Small intestine (tissue), 7 donors: Measurements from ENCODE around the gene RAB7A. TPM values are rescaled to one million over a fixed set of nuclear protein-coding genes. Genes with fewer than 3 reads are reported as not detected.
"Not testable (repeated sequence)": the region's sequence is repeated elsewhere in the genome, so short reads cannot be mapped to it uniquely, and the experiment has no call there.

Experiments used
- DNase-seq, 2 donors: peaks; one replicate each; pipeline versions ENCODE4 v3.0.0 to v3.0.0-alpha.2; 2013
- FAIRE-seq: peaks from 2 replicates; lab custom pipeline; 2012; peaks lifted over from hg19 to GRCh38; lab: Jason Lieb, UNC
- H3K27ac ChIP-seq, 3 donors: one replicate each; pipeline ENCODE4 v1.5.1; 2013; ENCODE audit warnings: low read length in 2 of 3, mild to moderate bottlenecking in 2 of 3, control low read depth in 1 of 3, inconsistent platforms in 1 of 3, low read depth in 1 of 3, moderate library complexity in 1 of 3
- H3K27me3 ChIP-seq, 3 donors: one replicate each; pipeline ENCODE4 v1.6.1; 2013; ENCODE audit warnings: low read length in 3 of 3, inconsistent platforms in 1 of 3; ENCODE audit not compliant: control insufficient read depth in 3 of 3, insufficient read depth in 3 of 3
- H3K36me3 ChIP-seq, 3 donors: one replicate each; pipeline ENCODE4 v1.6.1; 2013; ENCODE audit warnings: low read length in 3 of 3, inconsistent platforms in 1 of 3, low read depth in 1 of 3, mild to moderate bottlenecking in 1 of 3, moderate library complexity in 1 of 3; ENCODE audit not compliant: control insufficient read depth in 3 of 3, insufficient read depth in 2 of 3
- H3K4me1 ChIP-seq, 3 donors: one replicate each; pipeline ENCODE4 v1.6.1; 2013; ENCODE audit warnings: low read length in 2 of 3, inconsistent platforms in 1 of 3, low read depth in 1 of 3, mild to moderate bottlenecking in 1 of 3, moderate library complexity in 1 of 3; ENCODE audit not compliant: control insufficient read depth in 3 of 3, insufficient read depth in 2 of 3
- H3K4me3 ChIP-seq, 3 donors: one replicate each; pipeline ENCODE4 v1.5.1; 2013; ENCODE audit warnings: low read length in 3 of 3, control low read depth in 1 of 3, inconsistent platforms in 1 of 3, low read depth in 1 of 3, mild to moderate bottlenecking in 1 of 3, moderate library complexity in 1 of 3
- H3K9me3 ChIP-seq, 2 donors: one replicate each; pipeline ENCODE4 v1.6.1; 2013; ENCODE audit warnings: low read depth in 1 of 2, low read length in 1 of 2; ENCODE audit not compliant: control insufficient read depth in 2 of 2, insufficient read depth in 1 of 2
- WGBS, 3 donors: extraction: QIAGEN DNeasy Blood & Tissue Kit; methylation state at CpG; one replicate each; pipeline ENCODE4 v1.1.7; 2013; 5-methylcytosine and 5-hydroxymethylcytosine counted together
- polyA plus RNA-seq, 4 donors: library from polyadenylated mRNA; stranded (reverse) in 3 of 4; unstranded in 1 of 4; fragments of 200-250 nt in 3 of 4; fragments of 120-200 nt in 1 of 4; gene quantifications; one replicate each; pipeline versions ENCODE4 v1.2.1 to v1.2.3, GENCODE V29; 2013
- donor health status: healthy with polysubstance abuse.
- donor health status: control.
- donor health status: control.
- donor health status: Bipolar disorder and iron deficiency.
- donor health status: healthy.

The RAB7A gene
- polyA plus RNA-seq, 4 donors: 141 to 212 (median 165) TPM

GRCh38 chr3:128767094-128767750, 41.2 kb downstream of the RAB7A start:
- WGBS, 3 donors: 72 to 81% (median 77%) methylated on average over 6 of the region's 6 CpGs
- no peak for DNase-seq
- Histone ChIP-seq H3K4me1 (peaks cover 0 to 7% (median 4%) of the 10 kb centered on the region in 3 donors), H3K27ac (no peak overlapping the region), H3K9me3 (no peaks in the 10 kb centered on the region), H3K27me3 (no peaks in the 10 kb centered on the region), H3K4me3 (no peak overlapping the region), H3K36me3 (peaks cover 0 to 11% (median 4%) of the 10 kb centered on the region in 3 donors)
- no peak for FAIRE-seq

GRCh38 chr3:128768471-128768870, 42.5 kb downstream of the RAB7A start:
- no peak for DNase-seq
- Histone ChIP-seq H3K4me1 (peaks cover 0 to 7% (median 4%) of the 10 kb centered on the region in 3 donors), H3K9me3 (no peaks in the 10 kb centered on the region), H3K4me3 (no peak overlapping the region), H3K27me3 (no peaks in the 10 kb centered on the region), H3K36me3 (peaks cover 0 to 11% (median 4%) of the 10 kb centered on the region in 3 donors), H3K27ac (no peak overlapping the region)
- no peak for FAIRE-seq
- WGBS, 3 donors: 34 to 74% (median 50%) methylated on average over 5 of the region's 5 CpGs

- Histone ChIP-seq H3K27me3 (no peaks in the 10 kb centered on the region), H3K27ac (no peak overlapping the region), H3K4me1 (peaks cover 0 to 7% (median 6%) of the 10 kb centered on the region in 3 donors), H3K36me3 (peaks cover 0 to 5% (median 0%) of the 10 kb centered on the region in 3 donors), H3K9me3 (no peaks in the 10 kb centered on the region), H3K4me3 (no peak overlapping the region)
- DNase-seq (no peak), FAIRE-seq (no peak)
- 92 to 98% (median 97%) methylated on average over 4 of the region's 4 CpGs for WGBS, 3 donors
Measured at GRCh38 chr3:128770387-128770786, 44.4 kb downstream of the RAB7A start.

- H3K4me3 ChIP-seq, H3K27ac ChIP-seq, H3K4me1 ChIP-seq, H3K27me3 ChIP-seq, H3K9me3 ChIP-seq, DNase-seq, H3K36me3 ChIP-seq, FAIRE-seq: not testable (repeated sequence)
- WGBS, 3 donors: 91 to 98% (median 96%) methylated on average over 14 to 30 of the region's 31 CpGs
Measured at GRCh38 chr3:128773189-128773588, 47.2 kb downstream of the RAB7A start.

- not testable (repeated sequence) for DNase-seq, H3K27me3 ChIP-seq, H3K4me3 ChIP-seq, H3K9me3 ChIP-seq, H3K36me3 ChIP-seq, H3K4me1 ChIP-seq, FAIRE-seq, H3K27ac ChIP-seq
- 78 to 95% (median 91%) methylated on average over 5 to 6 of the region's 6 CpGs for WGBS, 3 donors
Measured at GRCh38 chr3:128773592-128773991, 47.6 kb downstream of the RAB7A start.

- DNase-seq (no peak), FAIRE-seq (no peak)
- peaks cover 6 to 17% (median 16%) of the 10 kb centered on the region in 3 donors for H3K4me1 ChIP-seq
Measured at GRCh38 chr3:128775241-128775640, 49.3 kb downstream of the RAB7A start.

GRCh38 chr3:128775906-128776542, 50.0 kb downstream of the RAB7A start:
- 75 to 86% (median 77%) methylated on average over 3 of the region's 3 CpGs for WGBS, 3 donors
- H3K9me3 ChIP-seq: no peaks in the 10 kb centered on the region
- DNase-seq: no peak
- no peak for FAIRE-seq
- peaks cover 9 to 25% (median 21%) of the 10 kb centered on the region in 3 donors for H3K4me1 ChIP-seq
- no peaks in the 10 kb centered on the region for H3K27me3 ChIP-seq
- no peak overlapping the region for H3K4me3 ChIP-seq
- H3K36me3 ChIP-seq: peaks cover 0 to 9% (median 0%) of the 10 kb centered on the region in 3 donors
- H3K27ac ChIP-seq: no peak overlapping the region

More at GRCh38 chr3:128775241-128775640, 49.3 kb downstream of the RAB7A start:
- no peak overlapping the region for H3K4me3 ChIP-seq
- 81 to 92% (median 91%) methylated on average over 3 of the region's 3 CpGs for WGBS, 3 donors
- H3K27ac ChIP-seq: no peak overlapping the region
- no peaks in the 10 kb centered on the region for H3K27me3 ChIP-seq
- no peaks in the 10 kb centered on the region for H3K9me3 ChIP-seq
- H3K36me3 ChIP-seq: peaks cover 0 to 9% (median 0%) of the 10 kb centered on the region in 3 donors

- peaks cover 16 to 45% (median 24%) of the 10 kb centered on the region in 3 donors for H3K4me1 ChIP-seq
- H3K9me3 ChIP-seq: no peaks in the 10 kb centered on the region
- no peak overlapping the region for H3K4me3 ChIP-seq
- peak; percentile 70 to 71 for DNase-seq
- H3K36me3 ChIP-seq: peaks cover 0 to 17% (median 0%) of the 10 kb centered on the region in 3 donors
- FAIRE-seq: no peak
- no peaks in the 10 kb centered on the region for H3K27me3 ChIP-seq
- H3K27ac ChIP-seq: peak overlapping the region; percentile 18 to 65 (median 34)
- 19 to 48% (median 45%) methylated on average over 1 of the region's 1 CpG for WGBS, 3 donors
Measured at GRCh38 chr3:128780101-128780837, 54.3 kb downstream of the RAB7A start.
